ENCODE results near the gene ANKRD17.
"Not testable (repeated sequence)": the region's sequence is repeated elsewhere in the genome, so short reads cannot be mapped to it uniquely, and the experiment has no call there.

ANKRD17 gene, protein sequence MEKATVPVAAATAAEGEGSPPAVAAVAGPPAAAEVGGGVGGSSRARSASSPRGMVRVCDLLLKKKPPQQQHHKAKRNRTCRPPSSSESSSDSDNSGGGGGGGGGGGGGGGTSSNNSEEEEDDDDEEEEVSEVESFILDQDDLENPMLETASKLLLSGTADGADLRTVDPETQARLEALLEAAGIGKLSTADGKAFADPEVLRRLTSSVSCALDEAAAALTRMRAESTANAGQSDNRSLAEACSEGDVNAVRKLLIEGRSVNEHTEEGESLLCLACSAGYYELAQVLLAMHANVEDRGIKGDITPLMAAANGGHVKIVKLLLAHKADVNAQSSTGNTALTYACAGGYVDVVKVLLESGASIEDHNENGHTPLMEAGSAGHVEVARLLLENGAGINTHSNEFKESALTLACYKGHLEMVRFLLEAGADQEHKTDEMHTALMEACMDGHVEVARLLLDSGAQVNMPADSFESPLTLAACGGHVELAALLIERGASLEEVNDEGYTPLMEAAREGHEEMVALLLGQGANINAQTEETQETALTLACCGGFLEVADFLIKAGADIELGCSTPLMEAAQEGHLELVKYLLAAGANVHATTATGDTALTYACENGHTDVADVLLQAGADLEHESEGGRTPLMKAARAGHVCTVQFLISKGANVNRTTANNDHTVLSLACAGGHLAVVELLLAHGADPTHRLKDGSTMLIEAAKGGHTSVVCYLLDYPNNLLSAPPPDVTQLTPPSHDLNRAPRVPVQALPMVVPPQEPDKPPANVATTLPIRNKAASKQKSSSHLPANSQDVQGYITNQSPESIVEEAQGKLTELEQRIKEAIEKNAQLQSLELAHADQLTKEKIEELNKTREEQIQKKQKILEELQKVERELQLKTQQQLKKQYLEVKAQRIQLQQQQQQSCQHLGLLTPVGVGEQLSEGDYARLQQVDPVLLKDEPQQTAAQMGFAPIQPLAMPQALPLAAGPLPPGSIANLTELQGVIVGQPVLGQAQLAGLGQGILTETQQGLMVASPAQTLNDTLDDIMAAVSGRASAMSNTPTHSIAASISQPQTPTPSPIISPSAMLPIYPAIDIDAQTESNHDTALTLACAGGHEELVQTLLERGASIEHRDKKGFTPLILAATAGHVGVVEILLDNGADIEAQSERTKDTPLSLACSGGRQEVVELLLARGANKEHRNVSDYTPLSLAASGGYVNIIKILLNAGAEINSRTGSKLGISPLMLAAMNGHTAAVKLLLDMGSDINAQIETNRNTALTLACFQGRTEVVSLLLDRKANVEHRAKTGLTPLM (N-terminal part only)

DNA sequence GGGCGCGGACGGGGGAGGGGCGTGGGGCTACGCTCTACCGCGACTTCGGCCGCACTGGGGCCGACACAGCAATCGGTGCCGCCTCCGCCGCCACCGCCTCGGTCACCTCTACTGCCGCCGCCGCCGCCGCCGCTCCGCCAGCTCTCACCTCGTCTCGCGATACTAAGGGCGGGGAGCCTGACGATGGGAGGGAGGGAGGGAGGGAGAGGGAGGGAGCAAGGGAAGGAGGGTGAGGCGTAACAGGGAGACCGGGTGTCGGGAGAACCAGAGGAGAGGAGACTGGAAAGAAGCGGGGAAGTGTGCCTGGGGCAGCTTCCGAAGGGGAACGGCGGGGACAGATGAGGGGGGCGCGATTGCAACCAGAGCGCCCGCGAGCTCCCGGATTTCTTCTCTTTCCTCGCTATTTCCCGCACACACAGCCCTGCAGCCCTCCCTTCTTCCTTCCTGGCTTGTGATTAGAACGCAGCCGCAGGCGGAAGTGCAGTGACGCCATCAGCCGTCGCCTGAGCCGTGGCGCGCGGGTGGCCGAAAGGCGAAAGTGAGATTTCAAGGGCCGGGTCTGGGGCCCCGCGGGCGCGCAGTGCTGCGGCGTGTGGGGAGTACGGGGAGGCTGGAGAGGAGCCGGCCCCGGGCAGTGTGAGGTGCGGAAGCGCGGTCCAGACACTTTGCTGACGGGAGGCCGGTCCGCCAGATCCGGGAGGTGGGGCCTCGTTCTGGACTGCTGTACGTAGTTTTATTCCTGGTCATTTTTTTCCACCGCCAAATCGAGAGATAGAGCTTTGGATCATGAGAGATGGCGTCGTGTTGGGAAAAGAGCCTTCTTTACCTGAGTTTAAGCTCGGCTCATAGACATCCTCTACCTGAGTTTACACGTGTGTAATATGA is at the start of gene ANKRD17:
Gene ANKRD17, minus strand, starts transcription at position 113 of the 885 bp plus-strand sequence. CDS start 130 bp downstream, outside the sequence.
- DNase-seq (ENCODE audit: low read depth in 2 of 2) = peak; percentile 86 to 87

DNA sequence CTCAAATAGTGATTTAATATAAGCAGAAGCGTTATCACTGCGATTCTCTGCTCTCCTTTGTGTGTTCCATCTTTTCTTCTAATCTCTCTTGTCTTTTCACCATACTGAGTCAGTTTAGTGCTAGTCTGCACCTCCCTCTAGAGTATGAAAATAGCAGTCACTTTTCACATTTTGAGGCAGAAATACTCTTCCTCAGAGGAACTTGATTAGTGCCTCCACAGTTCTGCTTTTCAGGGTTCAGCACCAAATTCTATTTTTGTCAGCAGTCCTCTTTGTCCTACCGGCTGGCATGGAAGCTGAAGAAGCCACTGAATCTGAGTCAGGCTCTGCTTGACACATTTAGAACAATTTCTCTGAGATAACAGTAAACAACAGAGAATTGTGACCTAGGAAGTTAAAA is 49.7 kb upstream of the ANKRD17 start:
- DNase-seq (ENCODE audit: low read depth in 2 of 2) = no peak

DNA sequence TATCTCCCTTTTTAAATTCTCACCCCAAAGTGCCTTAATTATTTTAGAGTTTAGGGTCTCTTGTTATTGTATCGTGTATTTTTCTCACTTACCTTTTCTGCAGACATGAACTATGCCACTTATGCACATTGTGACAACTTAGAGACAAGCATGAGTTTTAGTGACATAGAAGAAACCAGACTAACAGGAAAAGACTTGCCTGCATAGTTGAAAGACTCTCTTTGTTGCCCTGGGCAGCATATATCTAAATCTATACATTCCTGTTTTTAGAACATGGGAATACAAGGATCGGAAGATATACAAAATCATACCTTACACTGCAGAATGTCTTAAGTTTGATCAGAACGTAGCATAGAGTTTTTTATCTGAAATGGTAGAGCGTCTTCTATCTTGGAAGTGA is 45.1 kb upstream of the ANKRD17 start:
- DNase-seq (ENCODE audit: low read depth in 2 of 2) = no peak

DNA sequence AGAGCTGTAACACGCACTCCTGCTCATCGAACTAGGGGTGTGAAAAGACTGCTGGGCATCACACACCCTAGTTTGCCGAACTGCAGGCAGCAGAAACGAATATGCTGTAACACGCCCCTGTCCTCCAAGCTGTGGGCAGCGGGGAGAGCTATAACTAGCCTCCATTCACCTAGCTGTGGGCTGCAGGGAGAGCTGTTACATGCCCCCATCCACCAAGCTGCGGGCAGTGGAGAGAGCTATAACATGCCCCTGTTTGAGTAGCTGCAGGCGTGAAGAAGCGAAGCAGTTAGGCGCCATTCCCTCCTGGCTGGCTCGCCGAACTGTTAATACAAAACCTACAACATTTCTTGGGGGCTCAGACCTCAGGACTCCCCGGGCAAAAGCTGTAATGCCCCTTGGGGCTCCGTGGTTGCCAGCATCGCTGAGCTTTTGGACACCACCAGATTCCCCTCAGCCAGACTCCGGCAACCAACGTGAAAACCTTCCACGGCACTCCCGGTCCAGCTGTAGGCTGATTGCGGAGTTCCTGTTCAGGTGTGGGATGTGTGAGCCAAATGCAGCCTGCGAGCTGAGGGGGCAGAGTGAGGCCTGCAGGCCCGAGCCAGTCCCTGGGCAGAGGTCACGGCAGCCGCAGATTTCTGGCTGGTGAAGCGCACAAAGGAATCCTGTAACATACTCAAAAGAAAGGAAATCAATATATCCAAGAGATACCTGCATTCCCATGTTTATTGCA is 41.1 kb upstream of the ANKRD17 start:
- no peak for DNase-seq (ENCODE audit: low read depth in 2 of 2)

DNA sequence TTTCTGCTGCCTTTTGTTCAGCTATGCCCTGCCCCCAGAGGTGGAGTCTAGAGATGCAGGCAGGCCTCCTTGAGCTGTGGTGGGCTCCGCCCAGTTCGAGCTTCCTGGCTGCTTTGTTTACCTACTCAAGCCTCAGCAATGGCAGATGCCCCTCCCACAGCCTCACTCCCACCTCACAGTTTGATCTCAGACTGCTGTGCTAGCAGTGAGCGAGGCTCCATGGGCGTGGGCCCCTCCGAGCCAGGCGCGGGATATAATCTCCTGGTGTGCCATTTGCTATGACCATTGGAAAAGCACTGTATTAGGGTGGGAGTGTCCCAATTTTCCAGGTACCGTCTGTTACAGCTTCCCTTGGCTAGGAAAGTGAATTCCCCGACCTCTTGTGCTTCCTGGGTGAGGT is 34.1 kb upstream of the ANKRD17 start:
- not testable (repeated sequence) for DNase-seq (ENCODE audit: low read depth in 2 of 2)

DNA sequence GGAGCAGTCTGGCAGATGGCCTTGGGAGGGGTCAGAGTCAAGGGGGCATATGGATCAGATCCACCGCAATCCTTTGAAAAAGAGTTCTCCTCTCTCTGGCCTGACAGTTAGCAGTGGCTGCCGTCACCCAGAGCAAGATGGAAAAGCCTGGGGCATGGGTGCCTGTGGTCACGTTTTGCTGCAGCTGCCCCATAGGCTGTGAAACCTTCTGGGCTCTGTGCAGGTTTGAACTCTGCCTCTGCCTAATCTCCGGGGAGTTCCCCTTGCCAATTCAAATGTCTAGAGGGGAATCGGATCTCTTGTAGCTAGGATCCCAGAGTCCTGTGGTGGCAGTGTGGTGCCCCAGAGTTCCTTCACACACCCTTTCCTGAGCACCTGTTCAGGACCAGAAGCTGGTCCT is 23.4 kb upstream of the ANKRD17 start:
- no peak for DNase-seq (ENCODE audit: low read depth in 2 of 2)

DNA sequence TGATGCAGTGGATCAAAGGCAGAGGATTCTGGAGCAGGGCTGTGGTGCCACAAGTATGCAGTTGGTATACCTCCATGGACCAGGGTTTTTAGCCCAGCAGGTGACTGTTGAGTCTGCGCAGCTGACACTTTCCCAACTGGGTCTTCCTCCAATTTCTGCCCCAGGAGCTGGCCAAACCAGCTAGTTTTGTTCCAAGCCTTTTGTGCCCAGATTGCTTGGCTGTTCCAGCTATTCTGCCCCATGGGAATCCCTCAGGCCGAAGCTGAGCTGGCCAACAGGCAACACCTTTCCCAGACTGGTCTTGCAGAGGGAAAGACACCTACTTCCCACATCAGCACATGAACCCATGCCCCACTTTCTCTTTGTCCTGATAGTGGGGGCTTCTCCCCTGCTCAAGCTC is 22.8 kb upstream of the ANKRD17 start:
- no peak for DNase-seq (ENCODE audit: low read depth in 2 of 2)

DNA sequence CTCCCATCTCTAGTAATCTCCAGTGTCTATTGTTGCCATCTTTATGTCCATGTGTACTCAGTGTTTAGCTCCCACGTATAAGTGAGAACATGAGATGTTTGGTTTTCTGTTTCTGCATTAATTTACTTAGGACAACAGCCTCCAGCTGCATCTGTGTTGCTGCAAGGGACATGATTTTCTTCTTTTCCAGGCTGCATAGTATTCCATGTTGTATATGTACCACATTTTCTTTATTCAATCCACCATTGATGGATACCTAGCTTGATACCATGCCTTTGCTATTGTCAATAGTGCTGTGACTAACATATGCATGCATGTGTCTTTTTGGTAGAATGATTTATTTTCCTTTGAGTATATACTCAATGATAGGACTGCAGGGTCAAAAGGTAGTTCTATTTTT is 18.6 kb upstream of the ANKRD17 start:
- no peak for DNase-seq (ENCODE audit: low read depth in 2 of 2)

DNA sequence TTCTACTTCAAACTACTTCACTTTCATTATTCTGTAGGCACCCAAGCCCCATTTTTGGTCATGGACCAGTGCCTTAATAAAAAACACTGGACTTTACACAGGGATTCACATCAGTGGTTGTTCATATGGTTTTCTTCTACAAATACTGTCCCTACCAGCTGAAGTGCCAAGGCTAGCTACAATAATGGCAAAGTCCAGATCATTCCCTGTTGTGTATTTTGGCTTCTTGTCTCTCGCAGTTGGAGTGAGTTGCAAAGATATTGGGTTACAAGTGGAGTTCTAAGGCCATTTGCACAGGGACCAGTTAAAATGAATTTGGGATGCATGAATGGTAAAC is 16.7 kb upstream of the ANKRD17 start:
- no peak for DNase-seq (ENCODE audit: low read depth in 2 of 2)

DNA sequence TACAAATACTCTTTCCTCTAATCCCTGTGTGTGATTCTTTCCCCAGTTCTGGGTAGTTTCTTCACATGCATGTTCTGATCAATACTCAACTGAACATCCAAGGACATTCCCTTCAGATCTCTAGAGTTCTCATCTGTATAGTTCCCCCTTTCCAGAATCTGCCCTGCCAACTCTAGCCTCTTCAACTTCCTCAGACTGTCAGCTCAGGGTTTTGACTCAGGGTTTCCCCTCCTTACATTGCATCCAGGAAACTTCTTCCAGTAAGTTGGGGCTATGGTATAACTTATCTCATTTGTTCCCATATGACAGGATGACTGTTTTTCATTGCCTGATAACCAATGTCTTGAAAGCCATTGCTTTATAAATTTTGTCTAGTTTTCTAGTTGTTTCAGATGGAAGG is 14.2 kb upstream of the ANKRD17 start:
- no peak for DNase-seq (ENCODE audit: low read depth in 2 of 2)

DNA sequence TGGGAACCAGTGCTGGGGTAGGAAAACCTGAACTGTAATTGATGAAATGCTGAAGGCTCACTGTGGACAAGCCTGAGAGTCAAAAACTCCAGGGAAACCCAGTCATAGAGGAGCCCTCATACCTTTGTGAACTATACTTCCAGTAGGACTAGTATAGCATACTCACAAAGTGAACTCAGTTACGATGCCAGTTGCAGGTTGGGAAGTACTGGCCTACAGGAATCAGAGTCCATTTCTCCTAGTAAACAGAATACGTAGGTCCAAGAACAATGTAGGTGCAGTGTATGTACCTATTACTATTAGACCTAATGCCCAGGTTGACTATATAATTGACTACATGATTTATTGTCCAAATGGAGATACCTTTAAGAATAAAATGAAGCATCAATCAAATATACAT is 8.5 kb upstream of the ANKRD17 start:
- no peak for DNase-seq (ENCODE audit: low read depth in 2 of 2)

DNA sequence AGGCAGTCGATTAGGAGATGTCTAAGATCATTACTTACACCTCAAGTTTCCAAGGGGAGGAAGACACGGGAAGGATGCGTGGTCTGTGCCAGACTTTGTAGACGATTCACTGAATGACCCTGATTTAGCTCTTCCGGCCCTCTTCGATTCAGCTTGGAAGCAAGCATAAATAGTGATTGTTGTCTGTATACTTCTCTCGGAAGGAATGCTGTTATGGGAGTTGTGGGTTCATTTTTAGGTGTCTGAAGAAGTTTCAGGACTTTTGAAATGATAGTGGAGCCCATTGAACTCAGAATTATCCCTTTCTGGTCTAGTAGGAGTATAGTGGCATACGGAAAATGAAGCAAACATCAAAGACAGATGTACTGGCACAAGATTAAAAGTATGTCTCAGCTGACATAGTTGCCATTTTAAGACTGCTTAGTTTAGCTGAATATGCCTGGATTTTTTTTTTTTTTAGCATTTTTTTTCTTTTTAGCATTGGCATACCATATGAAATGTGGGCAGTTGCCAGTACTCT is 1.0 kb upstream of the ANKRD17 start:
- no peak for DNase-seq (ENCODE audit: low read depth in 2 of 2)

DNA sequence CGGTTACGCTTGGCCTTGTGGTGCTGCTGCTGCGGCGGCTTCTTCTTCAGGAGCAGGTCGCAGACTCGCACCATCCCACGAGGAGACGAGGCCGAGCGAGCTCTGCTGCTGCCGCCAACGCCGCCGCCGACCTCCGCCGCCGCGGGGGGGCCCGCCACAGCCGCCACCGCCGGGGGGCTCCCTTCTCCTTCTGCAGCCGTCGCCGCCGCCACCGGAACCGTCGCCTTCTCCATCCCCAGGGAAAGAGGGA is 237 bp downstream of the ANKRD17 start:
- peak in 1 of 2 experiments; percentile 15 for DNase-seq (ENCODE audit: low read depth in 2 of 2)

DNA sequence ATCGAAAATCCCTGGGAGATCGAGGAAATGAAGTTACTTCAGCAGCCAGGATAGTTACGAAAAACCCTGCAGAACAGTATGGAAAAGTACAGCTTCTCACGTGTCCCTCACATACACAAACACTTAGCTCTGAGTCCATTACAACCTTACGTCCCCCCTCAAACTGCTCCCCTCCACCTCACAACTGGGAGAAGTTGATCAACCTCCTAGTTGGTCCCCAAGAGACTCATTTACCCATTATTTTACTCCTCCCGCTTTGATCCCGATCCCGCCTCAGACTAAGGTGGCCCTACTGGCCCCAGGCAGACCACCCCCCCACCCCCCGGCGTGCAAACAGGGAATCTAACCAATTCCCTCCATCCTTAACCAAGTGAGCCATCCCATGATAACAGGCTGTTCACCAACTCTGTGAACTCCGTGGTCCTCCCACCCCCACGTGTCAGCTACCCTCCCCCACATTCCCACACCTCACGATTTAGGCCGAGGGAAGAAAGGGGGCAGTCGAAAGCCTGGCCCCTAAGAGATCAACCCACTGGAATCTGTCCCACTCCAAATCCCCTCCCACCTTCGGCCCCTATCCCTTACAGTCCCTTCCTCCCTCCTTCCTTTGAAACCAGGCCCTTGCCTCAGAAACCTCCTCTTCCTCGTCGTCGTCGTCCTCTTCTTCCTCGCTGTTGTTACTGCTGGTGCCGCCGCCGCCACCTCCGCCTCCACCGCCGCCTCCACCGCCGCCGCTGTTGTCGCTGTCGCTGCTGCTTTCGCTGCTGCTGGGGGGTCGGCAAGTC is 755 bp downstream of the ANKRD17 start:
- DNase-seq (ENCODE audit: low read depth in 2 of 2) = no peak

DNA sequence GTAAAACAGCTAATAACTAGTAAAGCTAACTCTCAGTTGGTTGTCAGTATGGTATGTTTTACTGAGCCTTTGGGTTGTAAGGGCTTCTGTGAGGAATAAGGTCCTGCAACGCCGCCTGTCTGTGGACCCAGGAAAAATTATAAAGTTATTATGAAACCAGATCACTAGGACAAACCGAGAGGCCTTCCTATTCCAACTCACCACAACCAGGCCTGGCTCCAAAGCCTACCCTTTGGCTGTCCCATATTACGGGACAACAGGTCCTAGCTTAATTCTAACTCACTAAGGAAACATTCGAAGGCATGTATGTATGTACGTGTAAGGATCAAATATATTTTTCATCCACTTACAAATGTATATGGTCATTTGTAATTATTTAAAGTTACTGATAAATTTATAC is 1.4 kb downstream of the ANKRD17 start:
- DNase-seq (ENCODE audit: low read depth in 2 of 2) = peak; percentile 56 to 64

DNA sequence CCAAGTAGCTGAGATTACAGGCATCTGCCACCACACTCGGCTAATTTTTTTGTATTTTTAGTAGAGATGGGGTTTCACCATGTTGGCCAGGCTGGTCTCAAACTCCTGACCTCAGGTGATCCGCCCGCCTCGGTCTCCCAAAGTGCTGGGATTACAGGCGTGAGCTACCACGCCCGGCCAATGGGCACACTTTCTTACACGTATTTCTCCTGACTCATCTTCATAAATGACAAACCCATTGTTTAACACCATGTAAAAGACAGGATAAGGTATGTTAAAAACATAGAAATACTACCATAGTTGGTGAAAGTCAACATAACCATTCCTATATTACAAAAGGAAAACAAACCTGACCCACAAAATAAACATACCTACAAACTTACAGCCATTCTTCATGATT is 2.8 kb downstream of the ANKRD17 start:
- not testable (repeated sequence) for DNase-seq (ENCODE audit: low read depth in 2 of 2)

DNA sequence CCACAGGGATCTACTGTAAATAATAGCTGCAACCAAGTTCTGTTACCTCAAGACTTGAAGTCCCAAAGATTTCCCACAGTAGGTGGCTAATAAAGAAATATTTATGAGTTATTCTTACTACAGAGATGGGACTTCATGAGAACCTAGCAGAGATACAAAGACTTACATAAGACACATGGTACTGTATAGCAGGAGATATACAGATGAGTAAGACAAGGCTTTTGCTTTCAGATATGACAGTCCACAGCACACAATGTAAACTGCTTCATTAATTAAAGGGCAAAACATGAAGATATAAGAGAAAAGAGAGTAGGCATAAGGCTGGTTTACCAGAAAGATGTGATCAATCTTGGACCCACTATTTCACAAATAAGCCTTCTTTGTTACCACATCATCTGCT is 6.6 kb downstream of the ANKRD17 start:
- DNase-seq (ENCODE audit: low read depth in 2 of 2) = no peak

DNA sequence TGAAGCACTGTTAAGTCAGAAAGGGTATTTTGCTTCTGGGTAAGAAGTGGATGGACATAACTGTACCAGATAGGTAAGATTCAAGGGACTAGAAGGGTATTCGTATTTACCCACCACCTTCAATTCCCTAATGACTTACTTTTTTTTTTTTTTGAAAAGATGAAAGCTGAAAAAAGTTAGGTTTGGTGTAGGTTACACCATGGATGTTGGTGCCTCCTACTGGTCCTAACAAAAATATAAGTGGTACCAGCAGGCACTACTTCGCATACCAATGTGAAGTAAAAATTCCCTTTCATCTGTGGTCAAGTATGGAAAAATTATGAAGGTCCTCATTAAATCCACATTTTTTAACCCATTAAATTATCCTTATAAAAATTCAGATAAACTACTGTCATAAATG is 7.2 kb downstream of the ANKRD17 start:
- no peak for DNase-seq (ENCODE audit: low read depth in 2 of 2)

DNA sequence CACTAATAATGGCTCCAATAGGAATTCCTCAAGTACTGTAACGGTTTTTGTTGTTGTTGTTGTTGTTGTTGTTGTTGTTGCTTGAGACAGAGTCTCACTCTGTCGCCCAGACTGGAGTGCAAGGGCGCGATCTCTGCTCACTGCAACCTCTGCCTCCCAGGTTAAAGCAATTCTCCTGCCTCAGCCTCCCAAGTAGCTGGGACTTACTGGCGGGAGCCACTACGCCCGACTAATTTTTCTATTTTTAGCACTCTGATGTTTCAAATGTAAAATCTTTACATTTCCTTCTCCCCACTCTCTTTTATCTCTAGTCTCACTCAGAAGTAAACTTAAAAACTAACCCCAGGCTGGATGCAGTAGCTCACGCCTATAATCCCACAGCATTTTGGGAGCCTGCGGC is 8.0 kb downstream of the ANKRD17 start:
- DNase-seq (ENCODE audit: low read depth in 2 of 2) = no peak

DNA sequence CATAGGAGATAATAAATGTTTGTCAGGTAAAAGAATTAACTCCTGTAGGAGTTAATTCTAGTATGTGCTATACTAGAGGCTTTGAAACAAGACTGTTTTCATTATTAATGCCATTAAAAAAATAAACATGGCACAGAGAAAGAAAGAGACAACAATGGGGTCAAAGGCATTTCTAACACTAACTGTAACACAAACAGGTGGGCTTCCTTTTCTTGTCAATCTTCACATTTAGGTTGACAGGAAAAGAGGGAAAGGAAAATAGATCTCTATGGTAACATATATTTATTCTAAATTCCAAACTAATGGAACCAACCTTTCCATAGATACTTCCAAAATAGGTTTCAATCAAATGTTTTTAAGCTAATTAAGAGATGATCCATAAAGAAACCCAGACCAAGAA is 9.8 kb downstream of the ANKRD17 start:
- DNase-seq (ENCODE audit: low read depth in 2 of 2) = no peak
